NCI-H128 (cell line): ENCODE data around the gene MED8.
A peak's percentile ranks its signal among the peaks of the same experiment; 100 is the strongest.

ENCODE experiments used
- DNase-seq: peaks from one replicate; lab custom pipeline; 2025; ENCODE audit not compliant: unreplicated experiment; lab: John Stamatoyannopoulos, UW

Gene MED8

GRCh38 chr1:43360616-43361015 lies 29.0 kb downstream of the MED8 start:
- no peak for DNase-seq

DNA sequence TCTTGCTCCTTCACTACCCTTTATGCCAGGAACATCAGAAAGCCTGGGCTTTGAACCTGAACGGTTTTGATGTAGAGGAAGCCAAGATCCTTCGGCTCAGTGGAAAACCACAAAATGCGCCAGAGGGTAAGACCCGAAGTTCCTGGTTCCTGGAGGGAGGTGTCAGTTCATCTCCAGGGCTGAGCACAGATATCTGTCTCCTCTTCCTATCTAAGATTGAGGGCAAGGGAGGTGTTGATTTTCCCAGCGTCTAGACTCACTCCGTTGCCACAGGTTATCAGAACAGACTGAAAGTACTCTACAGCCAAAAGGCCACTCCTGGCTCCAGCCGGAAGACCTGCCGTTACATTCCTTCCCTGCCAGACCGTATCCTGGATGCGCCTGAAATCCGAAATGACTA lies 29.9 kb downstream of the MED8 start:
- DNase-seq = no peak

DNA sequence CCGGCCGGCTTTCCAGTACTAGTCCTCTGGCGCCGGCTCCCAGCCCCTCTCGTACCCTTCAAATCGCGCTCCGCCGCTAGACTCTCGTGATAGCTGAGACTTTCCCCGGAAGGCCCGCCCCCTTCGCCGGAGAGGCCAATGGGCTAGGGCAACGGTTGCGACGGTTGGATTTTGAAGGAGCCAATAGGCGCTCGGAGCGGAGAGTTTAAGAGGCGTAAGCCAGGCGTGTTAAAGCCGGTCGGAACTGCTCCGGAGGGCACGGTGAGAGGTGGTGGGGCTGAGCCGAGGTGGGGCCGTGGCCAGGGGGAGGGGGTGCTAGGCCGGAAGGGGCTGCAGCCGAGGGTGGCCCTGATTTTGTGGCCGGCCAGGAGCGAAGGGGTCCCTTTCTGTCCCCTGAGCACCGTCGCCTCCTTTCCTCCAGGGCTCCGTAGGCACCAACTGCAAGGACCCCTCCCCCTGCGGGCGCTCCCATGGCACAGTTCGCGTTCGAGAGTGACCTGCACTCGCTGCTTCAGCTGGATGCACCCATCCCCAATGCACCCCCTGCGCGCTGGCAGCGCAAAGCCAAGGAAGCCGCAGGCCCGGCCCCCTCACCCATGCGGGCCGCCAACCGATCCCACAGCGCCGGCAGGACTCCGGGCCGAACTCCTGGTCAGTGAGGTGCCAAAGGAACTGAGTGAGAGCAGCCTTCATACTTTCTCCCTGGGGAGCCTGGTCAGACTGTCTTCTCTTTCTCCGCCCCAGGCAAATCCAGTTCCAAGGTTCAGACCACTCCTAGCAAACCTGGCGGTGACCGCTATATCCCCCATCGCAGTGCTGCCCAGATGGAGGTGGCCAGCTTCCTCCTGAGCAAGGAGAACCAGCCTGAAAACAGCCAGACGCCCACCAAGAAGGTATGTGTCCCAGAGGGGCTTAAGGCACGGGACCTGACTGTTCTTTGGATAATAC lies 30.6 kb downstream of the MED8 start, which contains the start of gene CDC20:
Gene CDC20 (plus strand): TSS at position 236 of the 948 bp plus-strand sequence. CDS start 235 bp downstream, at position 471.
- DNase-seq = peak; percentile 99

DNA sequence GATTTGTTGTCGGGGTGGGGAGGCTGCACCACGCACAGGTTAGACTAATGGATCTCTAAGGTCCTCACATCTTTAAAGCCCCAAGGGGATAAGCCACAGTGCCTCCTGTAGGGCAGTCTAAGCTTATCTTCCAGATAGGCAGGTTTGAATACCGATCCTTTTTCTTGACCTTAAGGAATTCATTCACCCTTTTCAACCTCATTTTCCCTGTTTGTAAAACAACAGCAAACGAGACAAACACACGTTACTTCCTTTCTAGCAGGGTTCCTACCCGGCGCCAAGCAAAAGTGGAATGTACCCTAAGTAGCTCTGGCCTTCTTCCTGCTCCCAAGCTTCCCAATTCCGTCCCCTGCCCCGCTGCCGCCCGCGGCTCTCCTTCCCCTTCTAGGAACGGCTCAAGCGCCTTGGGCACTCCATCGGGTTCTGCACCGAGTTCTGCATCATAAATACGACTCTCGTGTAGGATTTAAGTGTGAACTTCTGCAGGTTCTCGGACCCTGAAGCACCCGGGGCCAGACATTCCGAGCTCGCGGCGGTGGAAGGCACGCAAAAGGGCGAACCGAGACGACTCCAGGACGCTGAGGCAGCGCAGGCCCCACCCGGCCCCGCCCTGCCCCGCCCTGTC lies 31.4 kb downstream of the MED8 start:
- DNase-seq = no peak

- no peak for DNase-seq
Measured at GRCh38 chr1:43357251-43357650, 32.3 kb downstream of the MED8 start.

DNA sequence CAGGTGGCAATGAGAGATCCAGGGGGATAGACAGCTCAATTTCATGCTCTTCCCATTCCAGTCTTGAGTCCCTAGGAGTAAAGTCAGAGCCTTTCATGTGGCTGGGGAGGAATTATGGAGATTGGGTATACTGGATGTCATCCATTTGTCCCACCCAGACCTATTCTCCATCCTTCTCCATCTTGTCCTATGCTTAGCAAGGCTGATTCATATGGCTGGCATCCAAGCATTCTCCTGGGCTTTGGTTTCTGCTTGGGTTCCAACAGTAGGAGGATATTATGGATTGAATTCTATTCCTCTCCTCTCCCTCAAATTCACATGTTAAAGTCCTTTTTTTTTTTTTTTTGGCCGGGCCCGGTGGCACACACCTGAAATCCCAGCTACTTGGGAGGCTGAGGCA lies 34.7 kb downstream of the MED8 start:
- no peak for DNase-seq

DNA sequence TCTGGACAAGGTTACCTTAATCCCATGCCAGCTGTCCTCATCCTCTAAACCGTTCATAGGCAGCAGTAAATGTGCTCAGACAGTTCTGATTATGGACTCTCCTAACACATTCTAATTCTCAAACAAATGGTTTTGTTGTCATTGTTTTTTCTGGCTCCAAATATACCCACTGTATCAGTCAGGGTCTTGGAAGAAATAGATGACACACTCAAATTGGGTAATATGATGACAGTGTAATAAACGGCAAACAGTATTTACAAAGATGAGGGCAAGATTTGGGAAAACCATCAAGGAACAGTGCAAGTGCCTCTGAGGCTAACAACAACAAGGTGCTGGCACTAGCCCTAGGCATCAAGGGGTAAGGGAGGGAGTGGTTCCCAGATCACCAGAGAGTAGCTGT lies 35.1 kb downstream of the MED8 start:
- no peak for DNase-seq

- DNase-seq = no peak
Measured at GRCh38 chr1:43352881-43353280, 36.7 kb downstream of the MED8 start.

DNA sequence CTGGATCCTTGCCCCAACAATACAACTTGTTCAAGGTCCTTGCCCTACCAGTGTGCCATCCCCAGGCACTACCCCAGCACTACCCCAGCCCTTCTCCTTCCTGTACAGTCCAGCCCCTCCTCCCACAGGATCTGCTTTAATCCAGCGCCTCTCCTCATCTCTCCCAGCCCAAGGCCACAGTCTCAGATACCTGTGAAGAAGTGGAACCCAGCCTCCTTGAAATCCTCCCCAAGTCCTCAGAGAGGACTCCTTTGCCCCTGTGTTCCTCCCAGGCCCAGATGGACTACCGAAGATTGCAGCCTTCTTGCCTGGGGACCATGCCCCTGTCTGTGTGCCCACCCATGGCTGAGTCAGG lies 37.3 kb downstream of the MED8 start:
- DNase-seq = no peak

GRCh38 chr1:43351421-43352350 lies 37.9 kb downstream of the MED8 start:
- no peak for DNase-seq

- DNase-seq = no peak
Measured at GRCh38 chr1:43350976-43351375, 38.6 kb downstream of the MED8 start.

DNA sequence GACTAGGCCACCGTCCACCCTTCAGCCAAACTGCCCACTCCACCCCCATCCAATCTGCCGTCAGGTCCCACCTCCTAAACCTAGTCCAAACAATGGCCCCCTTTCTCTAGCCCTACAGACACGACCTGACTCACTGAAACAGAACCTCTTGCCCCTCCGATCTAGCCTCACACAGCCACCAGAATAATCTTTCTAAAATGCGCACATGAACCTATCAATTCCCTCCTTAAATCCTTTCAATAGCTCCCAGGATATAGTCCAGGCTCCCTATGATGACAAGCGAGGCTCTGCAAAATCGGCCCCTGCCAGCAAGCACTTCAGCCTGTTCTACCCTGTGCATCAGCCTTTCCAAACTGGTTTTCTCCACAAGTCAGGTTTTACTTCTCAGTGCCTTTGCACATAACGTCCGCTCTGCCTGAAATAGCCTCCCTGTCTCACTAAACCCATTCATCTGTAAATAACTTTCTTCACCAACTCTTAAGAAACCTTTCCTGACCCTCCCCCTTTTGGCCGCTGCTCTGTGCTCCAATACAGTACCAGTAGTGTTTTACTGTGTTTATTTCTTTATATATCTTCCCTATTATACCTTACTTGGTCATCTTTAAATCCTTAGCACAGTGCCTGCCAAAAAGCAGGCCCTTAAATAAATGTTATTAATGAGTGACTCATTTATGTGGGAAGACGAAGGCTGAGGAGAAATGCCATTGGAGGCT lies 39.9 kb downstream of the MED8 start:
- no peak for DNase-seq

DNA sequence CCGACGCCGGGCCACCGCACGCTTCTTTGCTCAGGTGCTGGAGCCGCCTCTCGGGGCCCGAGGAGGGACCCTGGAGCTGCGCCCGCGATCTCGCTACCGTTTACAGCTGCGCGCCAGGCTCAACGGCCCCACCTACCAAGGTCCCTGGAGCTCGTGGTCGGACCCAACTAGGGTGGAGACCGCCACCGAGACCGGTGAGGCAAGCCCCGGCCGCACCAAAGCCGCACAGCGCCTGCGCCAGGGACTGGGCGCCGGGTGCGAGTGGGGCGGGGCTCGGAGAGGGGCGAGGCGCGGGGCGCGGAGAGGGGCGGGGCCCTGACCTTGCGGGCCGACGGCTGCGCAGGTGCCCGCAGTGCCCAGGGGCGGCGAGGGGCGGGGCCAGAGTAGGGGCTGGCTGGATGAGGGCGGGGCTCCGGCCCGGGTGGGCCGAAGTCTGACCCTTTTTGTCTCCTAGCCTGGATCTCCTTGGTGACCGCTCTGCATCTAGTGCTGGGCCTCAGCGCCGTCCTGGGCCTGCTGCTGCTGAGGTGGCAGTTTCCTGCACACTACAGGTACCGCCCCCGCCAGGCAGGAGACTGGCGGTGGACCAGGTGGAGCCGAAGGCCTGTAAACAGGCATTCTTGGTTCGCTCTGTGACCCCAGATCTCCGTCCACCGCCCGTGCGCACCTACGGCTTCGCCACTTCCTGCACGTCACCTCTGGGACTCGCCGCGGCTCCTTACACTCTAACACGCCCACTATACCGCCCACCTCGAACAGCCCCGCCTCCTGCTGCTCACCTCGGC lies 40.6 kb downstream of the MED8 start:
- peak; percentile 94 for DNase-seq

DNA sequence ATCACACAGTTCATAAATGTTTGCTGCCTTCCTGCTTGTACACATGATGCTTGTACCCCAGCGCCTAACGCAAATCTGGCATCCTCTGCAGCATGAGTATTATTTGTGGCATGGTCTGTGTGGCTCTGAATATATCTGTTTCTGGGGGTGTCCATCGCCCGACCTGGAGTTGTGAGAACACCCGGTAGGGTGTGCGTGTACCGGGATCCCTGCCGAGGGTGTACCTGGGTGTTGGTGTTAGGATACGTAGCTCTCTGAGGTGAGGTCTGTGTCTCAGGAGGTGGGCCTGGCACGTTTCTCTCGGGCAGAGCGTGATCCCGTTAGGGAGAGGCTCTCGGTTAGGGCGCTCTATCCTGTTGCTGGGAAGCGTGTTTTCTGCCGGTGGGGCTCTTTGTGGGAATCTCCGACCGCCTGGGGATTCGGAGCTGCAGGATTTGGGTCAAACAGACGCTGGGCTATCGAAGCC lies 41.2 kb downstream of the MED8 start:
- no peak for DNase-seq

- DNase-seq = no peak
Measured at GRCh38 chr1:43346636-43347035, 43.0 kb downstream of the MED8 start.

- no peak for DNase-seq
Measured at GRCh38 chr1:43345120-43345519, 44.5 kb downstream of the MED8 start.

DNA sequence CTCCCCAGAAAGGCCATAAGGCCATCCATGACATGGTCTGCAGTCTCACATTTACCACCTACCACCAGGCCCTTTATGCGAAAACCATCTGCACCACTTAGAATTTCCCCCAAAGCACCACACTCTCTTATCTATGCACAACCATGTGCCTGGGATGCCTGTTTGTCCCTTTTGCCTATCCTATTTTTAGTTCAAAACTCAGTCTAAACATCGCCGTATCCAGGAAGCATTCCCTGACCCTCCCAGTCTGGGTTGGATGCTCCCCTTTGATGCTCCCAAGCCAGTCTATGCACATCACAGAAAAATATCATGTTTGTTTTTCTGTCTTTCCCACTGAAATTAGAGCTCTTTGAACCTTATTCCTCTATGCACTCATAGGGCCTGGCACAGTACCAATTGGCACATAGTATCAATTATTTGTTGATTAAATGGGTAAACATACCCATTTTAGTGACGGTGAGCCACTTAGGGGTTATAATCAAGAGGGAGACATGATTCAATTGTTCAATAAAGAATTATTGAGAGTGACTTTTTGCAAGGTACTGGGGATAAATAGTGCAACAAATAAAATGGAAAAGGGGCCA lies 45.2 kb downstream of the MED8 start:
- no peak for DNase-seq

DNA sequence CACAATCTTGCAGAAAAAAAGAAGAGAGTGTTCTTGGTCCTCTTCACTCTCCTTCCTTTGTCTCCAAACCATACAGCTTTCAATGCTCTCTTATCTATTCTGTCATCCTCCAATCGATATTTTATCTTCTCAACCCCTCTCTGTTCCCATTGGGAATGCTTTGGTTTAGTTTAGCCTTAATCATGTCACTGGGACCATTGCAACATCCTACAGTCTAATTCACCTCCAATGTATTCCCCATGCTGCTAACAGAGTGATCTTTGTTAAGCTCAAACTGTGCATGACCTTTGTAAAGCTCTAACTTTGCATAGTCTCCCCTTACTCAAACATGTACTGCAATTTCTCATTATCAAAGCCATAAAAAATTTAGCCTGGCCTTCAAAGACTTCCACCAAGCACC lies 49.0 kb downstream of the MED8 start:
- no peak for DNase-seq

DNA sequence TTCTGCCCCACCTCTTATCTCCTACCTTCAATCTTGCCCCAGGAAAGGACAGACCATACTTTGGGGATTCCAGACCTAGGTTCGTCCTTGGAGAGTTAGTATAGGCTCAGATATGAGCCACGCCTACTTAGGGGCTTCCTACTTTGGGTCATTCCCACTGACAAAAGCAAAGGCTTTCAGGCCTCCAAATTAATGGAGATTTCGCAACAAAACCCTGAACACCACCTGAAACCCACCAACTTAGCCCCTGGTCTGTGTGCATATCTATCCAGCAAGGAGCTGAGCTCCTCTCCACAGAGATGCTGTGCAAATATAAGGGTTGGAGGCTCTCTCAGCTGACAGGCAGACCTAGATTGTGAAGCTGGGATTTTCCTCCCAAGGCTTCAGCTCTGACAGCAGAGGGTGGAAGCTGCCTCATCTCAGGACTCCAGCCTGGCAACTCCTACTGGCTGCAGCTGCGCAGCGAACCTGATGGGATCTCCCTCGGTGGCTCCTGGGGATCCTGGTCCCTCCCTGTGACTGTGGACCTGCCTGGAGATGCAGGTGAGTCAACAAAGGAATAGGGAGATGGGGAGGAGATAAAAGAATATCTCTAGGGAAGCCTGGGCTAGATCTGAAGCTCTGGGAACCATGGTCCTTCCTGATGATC lies 49.9 kb downstream of the MED8 start:
- no peak for DNase-seq
